G401.6 (cell line): ENCODE data around the gene GUCA2A.
A peak's percentile ranks its signal among the peaks of the same experiment; 100 is the strongest.

Experiments
- FAIRE-seq: peaks from 2 replicates; lab custom pipeline; 2012; peaks lifted over from hg19 to GRCh38; lab: Jason Lieb, UNC

The GUCA2A gene

DNA sequence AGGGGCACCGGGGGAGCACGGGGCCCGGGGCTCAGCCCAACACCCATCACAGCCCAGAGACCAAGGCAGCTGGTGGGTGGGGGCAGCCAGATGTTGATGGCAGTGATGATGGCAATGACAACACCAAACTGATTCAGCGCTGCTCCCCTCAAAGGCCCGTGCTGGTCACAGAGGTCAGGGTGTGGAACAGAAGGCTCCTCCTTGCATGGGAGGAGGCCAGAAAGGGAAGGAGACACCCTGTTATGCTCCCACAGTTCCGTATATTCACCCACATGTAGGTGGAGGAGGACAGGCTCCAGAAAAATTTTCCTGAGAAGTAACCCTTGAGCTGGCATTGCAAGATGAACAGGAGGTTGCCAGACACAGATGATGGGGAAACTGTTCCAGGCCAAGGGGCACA, 10.9 kb downstream of the GUCA2A start:
- no peak for FAIRE-seq

DNA sequence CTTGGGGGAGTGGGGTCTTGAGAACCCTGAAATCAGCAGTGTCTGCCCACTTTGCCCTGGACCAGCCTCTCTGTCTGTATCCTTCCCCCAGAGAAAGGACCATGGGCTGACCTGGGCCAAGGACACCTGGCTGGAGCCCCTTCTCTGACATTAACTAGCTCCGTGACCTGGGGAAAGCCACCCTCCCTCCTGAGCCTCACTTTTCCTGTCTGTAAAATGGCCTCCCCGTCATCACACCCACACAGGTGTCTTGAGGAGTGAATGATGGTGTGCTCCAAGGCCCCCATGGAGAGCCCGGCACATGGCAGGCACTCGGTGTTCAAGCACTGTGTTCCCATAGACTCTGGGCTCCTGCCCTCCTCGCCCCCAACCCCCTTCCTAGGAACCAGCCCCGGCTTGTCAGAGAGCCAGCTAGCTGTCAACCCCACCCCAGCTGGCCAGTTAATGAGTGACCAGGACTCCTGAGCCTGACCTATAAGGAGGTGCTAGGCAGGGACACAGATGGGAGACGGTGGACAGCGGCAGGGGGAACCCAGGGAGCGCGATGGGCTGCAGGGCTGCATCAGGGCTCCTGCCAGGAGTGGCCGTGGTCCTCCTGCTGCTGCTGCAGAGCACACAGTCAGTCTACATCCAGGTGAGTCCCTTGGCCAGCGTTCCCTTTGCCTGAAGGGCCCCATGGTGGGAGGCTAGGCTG, 11.5 kb downstream of the GUCA2A start, which contains the start of gene GUCA2B:
Gene GUCA2B, plus strand, starts transcription at position 504 of the 694 bp plus-strand sequence. Its CDS starts 41 bp downstream, at position 545.
- no peak for FAIRE-seq

DNA sequence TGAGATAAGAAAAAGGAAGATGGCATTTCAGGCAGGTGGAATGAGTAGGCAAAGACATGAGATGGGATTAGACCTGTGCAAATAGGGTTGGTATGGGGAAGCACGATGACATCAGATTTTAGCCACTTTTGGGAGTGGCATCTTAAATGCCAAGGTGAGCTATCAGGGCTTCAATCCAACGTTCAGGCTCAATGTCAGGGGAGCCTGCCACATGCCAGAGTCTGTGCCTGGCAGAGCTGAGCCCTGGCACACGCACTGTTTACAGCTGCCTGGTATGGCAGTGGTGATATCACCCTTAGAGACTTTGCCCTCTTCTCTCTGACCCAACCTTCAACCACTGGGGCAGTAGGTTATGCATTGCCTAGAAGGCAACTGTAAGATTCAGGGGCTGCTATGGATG, 12.4 kb downstream of the GUCA2A start:
- no peak for FAIRE-seq

DNA sequence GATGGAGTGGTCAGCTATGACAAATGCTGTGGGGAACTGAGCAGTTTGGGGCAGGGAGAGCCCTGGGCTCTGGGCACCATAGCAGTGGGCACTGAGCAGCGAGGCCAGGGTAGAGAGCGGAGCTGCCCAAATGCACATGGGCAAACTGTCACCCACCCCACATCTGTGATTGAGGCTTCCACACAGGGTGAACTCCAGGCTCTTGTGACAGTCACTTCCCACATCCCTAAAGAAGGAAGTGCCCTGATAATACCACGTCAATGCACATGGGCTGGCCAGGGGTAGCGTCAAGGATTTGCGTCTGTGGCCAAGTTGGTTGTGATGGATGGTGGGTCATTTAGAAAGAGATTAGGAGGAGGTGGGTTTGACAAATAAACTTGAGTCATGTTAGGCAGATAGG, 13.9 kb downstream of the GUCA2A start:
- no peak for FAIRE-seq

DNA sequence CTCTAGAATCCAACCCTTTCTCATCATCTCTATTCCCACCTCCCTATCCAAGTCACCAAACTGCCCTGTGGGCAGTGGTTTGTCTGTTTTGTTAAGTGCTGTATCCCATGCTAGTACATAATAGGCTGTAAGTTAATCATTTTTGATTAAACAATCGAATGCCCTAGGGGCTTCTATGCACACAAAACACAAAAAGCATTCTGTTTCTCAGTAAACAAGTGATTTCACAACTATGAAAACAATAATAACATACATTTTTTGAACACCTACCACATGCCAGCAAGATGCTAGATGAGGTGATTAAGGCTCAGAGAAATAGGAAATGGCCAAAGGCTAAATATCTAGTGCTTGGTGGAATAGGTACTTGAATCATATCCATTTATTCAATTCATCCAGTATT, 16.4 kb downstream of the GUCA2A start:
- FAIRE-seq: no peak

DNA sequence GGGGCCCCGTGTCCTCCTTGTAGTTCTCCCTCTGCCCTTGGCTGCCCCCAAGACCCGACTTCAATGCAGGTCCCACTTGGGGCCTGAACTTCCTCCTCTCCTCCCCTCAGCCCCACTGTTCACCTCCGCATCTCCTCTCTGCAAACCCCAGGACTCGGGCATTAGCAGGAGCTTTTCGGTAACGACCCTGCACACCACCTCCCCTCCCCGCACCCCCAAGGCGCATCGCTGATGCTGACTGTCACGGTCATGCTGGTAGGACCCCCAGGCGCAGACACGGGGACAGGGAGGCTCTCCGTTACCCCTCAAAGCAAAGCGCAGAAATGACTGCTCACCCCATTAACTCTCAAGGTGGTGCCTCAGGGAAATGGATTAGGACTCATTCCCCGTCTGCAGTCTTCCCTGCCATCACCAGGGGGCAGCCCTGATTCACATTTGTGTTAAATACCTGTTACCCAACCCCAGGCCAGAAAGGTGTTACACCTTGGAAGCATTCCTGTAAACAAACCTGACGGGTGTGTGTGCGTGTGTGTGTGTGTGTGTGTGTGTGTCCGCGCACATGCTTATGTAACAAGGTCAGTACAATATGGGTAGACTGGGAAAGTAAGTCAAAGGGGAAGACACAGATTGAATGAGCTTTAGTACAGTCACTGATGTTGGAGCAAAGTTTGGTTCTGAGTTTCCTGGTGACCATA, 17.8 kb downstream of the GUCA2A start:
- peak; percentile 49 for FAIRE-seq

DNA sequence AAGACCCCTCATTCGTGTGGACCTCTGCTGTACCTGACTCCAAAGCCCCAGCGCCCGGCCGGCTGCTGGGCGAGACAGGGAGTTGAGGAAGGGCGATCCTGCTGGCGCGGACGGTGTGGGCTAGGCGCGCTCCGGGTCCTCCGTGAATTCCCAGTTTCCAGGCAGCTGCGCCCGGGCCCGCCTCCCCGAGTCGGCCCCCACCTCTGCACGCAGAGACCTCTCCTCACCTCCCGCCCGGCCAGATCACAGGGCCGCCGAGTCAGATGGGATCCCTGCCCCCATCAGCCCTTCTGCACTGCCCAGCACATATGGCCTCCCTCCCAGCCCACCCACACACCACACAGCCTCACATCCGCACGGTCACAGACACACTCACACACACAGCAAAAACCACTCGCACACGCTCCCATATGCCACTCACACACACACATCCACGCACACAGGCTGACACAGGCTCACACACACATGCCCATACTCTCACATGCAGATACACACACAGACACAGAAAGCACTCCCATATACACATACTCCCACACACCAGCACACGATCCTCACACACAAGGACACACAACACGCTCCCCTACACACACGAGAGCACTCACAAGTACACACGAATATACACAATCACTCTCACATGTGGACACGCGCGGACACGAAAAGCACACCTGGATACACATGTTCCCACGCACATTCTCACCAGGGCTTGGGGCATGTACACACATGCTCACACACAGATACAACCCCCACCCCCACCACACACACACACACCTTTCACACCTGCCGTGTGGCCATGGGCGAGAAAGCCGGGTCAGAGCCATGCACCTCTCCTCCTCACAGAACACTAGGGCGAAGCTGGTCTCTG, 18.6 kb downstream of the GUCA2A start:
- no peak for FAIRE-seq

DNA sequence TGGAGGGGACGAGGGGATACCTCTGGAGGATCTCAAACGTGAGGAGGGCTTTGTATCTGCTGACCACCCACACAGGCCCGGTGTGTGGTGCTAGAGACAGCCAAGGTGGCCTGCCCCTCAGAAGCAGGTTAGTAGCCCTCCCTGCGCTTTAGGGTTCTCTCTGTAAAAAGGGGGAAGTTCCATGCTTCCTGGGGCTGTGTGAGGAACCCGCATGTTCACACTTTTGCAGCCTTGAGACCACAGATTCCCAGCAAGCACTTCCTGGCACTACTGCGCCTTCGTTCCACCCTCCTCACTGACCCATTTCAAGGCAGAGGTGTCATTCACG, 19.2 kb downstream of the GUCA2A start:
- FAIRE-seq: no peak

DNA sequence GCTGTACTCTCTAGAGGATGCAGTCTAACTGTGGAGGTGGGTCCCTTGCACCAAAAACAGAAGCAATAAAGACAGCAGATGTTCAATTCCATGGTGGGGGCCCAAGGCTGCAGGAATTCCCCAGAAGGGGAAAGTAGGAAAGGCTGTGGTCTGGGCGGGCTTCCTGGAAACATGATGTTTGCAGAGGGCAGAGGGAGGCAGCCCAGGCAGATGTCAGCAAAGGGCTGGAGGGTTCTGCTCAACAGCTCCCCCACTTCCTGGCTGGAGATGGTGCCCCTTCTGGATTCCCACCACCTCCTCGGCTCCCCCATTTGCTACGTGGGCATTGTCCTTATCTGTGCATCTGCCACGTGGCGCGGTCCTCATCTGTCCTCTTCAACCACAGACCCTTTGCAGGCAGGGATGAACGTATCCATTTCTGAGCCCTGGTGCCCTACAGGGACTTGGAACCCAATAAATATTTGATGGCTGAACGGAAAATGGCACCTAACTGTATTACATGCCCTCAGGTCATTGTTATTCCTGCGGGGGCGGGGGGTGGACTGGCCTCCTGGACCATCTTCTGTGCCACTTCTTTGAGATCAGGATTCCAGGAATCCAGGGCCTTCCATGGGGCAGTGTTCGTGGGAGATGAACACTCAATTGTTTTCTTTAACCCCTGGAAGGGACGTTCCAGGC, 19.7 kb downstream of the GUCA2A start:
- no peak for FAIRE-seq

DNA sequence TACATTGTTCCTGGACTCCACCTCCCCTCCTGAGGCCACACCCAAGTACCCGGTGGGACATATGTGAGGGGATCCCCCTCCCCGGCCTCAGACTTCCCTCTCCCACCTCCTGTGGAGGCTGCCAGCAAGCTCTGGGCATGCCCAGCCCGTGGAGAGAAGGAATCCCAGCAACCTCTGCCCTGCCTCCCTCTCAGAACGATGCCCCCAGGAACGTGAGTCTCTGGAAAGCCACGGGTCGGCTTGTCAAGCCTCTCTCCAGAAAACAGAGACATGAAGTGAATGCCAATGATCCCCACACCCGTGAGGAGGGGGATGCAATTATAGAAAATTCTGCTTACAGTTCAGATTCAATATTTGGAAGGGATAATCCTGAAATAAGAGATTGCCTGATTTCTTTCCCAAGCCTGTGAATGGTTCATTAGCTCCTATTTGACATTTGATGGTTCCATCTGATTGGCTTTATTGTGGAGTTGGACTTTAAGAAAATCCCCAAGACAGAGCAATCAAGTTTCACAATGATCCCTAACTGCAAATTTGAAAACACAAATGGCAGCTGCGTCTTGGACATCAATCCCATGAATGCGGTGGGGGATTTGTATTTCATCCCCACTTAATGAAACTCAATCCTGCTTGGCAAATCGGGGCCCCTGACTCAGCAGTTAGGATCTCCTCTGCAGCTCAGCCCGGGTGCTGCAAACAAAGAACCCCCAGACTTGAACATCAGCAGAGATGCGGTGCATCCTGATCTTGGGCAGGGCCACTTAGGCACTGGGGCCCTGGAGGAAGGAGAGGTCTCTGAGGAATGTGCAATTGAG, 20.4 kb downstream of the GUCA2A start:
- no peak for FAIRE-seq

DNA sequence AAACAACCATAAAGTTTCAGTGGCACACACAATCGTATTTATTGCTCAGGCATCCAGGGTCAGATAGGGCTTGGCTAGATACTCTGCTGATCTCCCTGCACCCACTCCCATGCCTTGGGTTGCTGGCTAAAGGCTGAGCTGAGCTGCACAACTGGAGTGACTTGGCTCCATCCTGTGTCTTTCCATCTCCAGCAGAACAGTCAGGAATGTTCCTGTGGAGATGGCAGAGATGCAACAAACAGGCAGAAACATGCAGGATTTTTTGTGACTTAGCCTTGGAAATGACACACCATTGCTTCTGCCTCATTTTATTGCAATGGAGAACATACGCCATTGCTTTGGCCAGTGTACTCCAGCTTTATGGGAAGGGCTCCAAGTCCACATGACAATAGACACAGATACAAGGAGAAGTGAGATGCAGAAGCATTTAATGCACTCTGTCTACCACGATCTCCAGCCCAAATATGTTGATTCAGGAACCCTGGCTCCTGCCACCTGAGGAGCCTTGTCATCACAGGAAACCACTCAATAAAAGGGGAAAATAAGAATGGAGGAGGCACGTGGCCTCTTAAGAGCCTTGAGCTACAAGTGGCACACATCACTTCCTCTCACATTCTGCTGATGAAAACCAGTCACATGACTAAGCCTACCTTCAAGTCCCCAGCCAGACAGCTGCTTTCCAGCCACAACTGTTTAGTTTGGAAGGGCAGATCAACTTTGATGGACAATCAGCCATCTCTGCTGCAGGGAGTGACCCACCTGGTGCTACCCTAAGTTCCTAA, 21.5 kb downstream of the GUCA2A start:
- FAIRE-seq: no peak

DNA sequence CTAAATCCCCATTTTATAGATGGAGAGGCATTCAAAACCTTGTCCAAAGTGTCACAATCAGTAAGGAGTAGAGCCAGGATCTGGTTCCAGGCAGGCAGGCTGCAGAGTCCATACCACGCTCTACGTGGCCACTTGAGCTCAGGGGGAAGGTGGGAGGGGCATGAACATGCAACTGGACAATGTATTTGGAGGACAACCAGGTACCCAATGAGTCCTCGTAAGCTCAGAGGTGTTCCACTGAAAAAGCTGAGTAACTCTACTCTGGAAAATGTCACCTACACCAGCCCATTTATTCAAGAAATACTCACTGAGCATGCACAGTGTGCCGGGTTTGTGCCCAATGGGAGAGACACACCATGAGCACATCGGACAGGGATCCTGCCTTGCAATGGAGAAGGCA, 22.6 kb downstream of the GUCA2A start:
- FAIRE-seq: no peak

DNA sequence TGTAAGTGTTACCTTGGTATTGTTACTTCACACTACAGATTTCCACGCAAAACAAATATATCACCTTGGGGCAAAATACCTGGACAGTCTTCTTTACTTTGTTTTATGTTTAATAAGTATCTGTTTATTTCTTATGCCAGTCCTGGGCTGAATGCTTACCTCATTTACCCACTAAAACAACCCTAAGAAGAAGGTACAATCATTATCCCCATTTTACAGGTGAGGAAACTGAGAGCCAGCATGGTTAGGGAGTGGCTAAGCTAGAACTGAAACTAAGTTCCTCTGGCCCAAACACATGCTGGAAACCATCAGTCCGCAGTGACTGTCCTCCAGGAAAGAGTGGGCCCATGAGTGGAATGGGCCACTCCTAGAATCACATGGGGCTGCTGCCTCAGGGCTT, 24.4 kb downstream of the GUCA2A start:
- FAIRE-seq: no peak

DNA sequence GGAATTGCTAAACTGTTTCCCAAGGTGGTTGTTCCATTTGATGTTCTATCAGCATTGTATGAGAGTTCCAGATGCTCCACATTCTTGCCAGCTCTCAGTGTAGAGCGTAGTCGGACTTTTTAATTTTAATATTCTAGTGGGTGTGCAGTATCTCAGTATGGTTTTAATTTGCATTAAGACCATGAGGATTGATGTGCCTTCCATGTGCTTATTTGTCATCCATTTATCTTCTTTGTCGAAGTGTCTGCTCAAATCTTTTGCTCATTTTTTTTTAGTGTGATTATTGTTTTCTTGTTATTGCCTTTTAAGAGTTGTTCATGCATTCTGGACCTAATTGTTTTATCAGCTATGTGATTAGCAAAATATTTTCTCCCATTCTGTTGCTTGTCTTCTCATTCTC, 25.1 kb downstream of the GUCA2A start:
- no peak for FAIRE-seq

DNA sequence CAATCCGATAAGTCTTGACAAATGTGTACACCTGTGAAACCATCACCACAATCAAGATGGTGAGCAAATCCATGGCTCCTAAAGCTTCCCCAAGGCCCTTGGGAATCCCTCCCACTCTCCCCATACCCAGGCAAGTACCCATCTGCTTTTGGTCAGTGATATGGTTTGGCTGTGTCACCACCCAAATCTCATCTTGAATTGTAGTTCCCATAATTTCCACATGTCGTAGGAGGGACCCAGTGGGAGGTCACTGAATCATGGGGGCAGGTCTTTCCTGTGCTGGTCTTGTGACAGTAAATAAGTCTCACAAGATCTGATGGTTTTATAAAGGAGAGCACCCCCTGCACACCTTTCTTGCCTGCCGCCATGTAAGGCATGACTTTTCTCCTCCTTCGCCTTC, 26.0 kb downstream of the GUCA2A start:
- no peak for FAIRE-seq

DNA sequence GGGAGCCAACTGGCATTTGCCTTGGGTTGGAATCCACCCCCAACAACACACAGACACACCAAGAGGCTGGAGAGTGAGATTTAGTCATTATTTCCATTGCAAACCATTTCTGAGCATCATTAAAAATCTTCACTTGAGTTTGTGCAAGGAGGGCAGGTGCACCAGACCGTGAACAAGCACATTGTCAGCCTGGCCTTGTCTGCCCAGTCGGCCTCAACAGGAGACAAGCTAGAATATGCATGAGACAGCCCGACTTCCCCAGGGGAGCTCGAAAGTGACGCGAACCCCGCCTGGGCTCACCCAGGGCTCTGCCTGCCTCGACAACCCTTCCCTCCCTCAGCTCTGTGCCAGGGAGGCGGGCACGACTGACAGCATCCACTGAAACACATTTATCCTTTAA, 26.8 kb downstream of the GUCA2A start:
- FAIRE-seq: no peak

DNA sequence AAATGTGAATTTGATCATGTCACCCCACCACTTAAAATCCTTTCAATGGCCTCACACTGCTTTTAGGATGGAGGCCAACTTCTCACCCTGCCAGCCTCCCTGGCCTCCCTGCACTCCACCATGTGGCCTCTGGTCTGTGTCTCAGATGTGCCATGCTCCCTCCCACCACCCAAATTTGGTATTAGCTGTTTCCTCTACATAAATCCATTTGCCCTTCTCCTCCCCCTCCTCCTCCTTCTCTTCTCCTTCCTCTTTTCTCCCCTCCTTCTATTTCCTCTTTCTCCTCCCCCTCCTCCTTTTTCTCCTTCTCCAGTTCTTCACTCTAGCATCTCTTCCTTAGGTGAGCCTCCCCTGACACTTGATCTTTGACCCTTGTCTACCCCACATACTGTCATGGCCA, 28.1 kb downstream of the GUCA2A start:
- FAIRE-seq: no peak

DNA sequence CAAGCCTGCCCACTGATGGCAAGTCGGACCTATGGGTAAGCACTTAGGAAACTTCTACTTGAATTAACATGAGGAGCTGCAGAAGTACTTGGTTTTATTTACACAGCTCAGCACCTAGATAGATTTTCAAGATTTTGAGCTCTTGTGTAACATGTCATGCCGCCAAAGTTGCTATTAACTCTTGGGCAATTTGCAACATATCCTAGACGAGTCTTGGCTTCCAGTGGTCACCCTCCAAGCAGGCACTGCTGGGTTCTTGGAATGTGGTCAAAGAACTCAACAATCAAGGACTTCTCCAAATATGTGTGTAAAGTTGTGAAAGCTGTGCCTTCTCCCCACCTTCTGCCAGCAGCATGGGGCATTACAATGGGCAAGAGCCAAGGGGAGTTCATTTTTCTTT, 29.1 kb downstream of the GUCA2A start:
- FAIRE-seq: no peak

DNA sequence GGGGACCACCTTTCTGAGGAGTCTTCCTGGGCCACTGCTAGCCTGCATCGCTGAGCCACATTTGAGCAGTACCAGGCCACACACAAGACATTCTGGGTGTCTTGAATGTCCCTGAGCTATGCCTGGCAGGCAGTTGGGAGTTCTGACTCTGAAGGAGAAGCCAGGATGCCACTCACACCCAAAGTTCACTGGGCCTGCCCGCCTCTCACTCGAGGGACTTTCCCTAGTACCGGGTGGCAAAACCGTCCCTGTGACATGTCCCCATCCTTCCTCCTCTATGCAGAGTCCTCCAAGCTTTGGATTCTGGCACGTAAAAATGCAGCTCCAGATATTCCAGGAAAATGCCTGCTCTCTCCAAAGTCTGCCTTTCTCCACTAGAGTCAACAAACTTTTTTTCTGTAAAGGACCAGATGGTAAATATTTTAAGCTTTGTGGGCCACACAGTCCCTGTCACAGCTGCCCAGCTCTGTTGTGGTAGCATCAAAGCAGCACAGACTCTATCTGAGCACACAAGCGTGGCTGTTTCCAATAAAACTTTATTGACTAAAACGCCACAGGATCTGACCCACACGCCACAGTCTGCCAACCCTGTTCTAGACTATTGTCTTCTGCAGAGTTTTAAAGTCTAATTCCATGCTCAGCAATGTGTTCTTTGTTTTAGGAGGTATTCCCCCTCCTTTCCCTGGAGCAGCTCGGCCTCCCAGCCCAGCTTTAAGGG, 30.6 kb downstream of the GUCA2A start:
- no peak for FAIRE-seq

DNA sequence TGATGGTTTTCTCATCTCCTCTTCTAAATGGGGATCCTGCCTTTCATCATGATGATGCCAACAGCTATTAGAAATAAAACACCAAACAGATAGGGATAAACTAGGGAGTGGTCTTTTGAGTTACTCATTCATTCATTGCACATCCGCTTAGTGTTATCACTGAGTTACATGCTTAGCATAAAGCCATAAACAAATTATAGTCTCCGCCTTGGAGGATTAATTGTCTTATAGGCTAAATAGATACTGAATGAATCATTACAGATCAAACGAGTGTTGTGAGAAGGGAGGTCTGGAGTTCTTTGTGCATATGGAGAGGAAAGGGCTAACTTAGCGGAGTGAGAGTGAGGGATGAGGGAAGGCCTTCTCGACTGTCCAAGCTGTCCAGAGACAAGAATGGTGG, 31.2 kb downstream of the GUCA2A start:
- FAIRE-seq: no peak
